Right kidney (tissue), 9 donors: ENCODE measurements around the gene SNAPIN.

Experiments used
- DNase-seq: peaks from one replicate; pipeline ENCODE4 v3.0.0-alpha.2; 2016
- long read RNA-seq, 8 donors: transcript quantifications; one replicate each; lab custom pipeline, GENCODE V29; 2026

The SNAPIN gene
- long read RNA-seq, donor 1, transcript SNAPIN-202 (3 exons, 922 nt), result minor isoform, 6 of 74 reads
- long read RNA-seq, donor 1, transcript SNAPIN-201 (4 exons, 1,030 nt), result major isoform, 44 of 74 reads
- long read RNA-seq, donor 1, partial matches to known transcripts, result 15 of 74 reads
- long read RNA-seq, donor 1, other reads (novel, unspliced or antisense), result 5 of 74 reads
- long read RNA-seq, donor 2, transcript SNAPIN-202 (3 exons, 922 nt), result minor isoform, 6 of 34 reads
- long read RNA-seq, donor 2, transcript SNAPIN-201 (4 exons, 1,030 nt), result major isoform, 25 of 34 reads
- long read RNA-seq, donor 2, partial matches to known transcripts, result 0 of 34 reads
- long read RNA-seq, donor 2, other reads (novel, unspliced or antisense), result 0 of 34 reads
- long read RNA-seq, donor 3, transcript SNAPIN-201 (4 exons, 1,030 nt), result major isoform, 14 of 141 reads
- long read RNA-seq, donor 3, partial matches to known transcripts, result 68 of 141 reads
- long read RNA-seq, donor 3, other reads (novel, unspliced or antisense), result 53 of 141 reads
- long read RNA-seq, donor 4, transcript SNAPIN-202 (3 exons, 922 nt), result minor isoform, 5 of 36 reads
- long read RNA-seq, donor 4, transcript SNAPIN-201 (4 exons, 1,030 nt), result major isoform, 27 of 36 reads
- long read RNA-seq, donor 4, partial matches to known transcripts, result 0 of 36 reads
- long read RNA-seq, donor 4, other reads (novel, unspliced or antisense), result 0 of 36 reads
- long read RNA-seq, donor 5, transcript SNAPIN-201 (4 exons, 1,030 nt), result major isoform, 33 of 332 reads
- long read RNA-seq, donor 5, partial matches to known transcripts, result 159 of 332 reads
- long read RNA-seq, donor 5, other reads (novel, unspliced or antisense), result 136 of 332 reads
- long read RNA-seq, donor 6, transcript SNAPIN-201 (4 exons, 1,030 nt), result major isoform, 41 of 57 reads
- long read RNA-seq, donor 6, transcript SNAPIN-202 (3 exons, 922 nt), result minor isoform, 5 of 57 reads
- long read RNA-seq, donor 6, partial matches to known transcripts, result 0 of 57 reads
- long read RNA-seq, donor 6, other reads (novel, unspliced or antisense), result 6 of 57 reads
- long read RNA-seq, donor 7, transcript SNAPIN-204 (2 exons, 1,205 nt), result minor isoform, 6 of 80 reads
- long read RNA-seq, donor 7, transcript SNAPIN-201 (4 exons, 1,030 nt), result major isoform, 70 of 80 reads
- long read RNA-seq, donor 7, partial matches to known transcripts, result 0 of 80 reads
- long read RNA-seq, donor 7, other reads (novel, unspliced or antisense), result 0 of 80 reads
- long read RNA-seq, donor 8, transcript SNAPIN-201 (4 exons, 1,030 nt), result major isoform, 38 of 44 reads
- long read RNA-seq, donor 8, partial matches to known transcripts, result 0 of 44 reads
- long read RNA-seq, donor 8, other reads (novel, unspliced or antisense), result 0 of 44 reads

- peak; percentile 98 for DNase-seq
Measured at GRCh38 chr1:153658400-153659174, at the start of gene SNAPIN. Gene SNAPIN, plus strand, starts transcription at chr1:153658703. Its CDS starts 41 bp downstream, at chr1:153658744.

- peak; percentile 64 for DNase-seq
Measured at GRCh38 chr1:153608742-153609584, 49.5 kb upstream of the SNAPIN start.

- no peak for DNase-seq
Measured at GRCh38 chr1:153609585-153609907, 49.0 kb upstream of the SNAPIN start.

GRCh38 chr1:153610334-153610733, 48.2 kb upstream of the SNAPIN start:
- DNase-seq, result no peak

GRCh38 chr1:153610811-153611301, 47.6 kb upstream of the SNAPIN start:
- no peak for DNase-seq

GRCh38 chr1:153611356-153611755, 47.1 kb upstream of the SNAPIN start:
- no peak for DNase-seq

GRCh38 chr1:153612111-153612754, 46.3 kb upstream of the SNAPIN start:
- DNase-seq, result peak; percentile 71

- DNase-seq, result peak; percentile 71
Measured at GRCh38 chr1:153612755-153613331, 45.7 kb upstream of the SNAPIN start, which contains the start of gene S100A16. Gene S100A16, minus strand, starts transcription at chr1:153613137. Its CDS starts 4,986 bp downstream, at chr1:153608151.

GRCh38 chr1:153613406-153613805, 45.1 kb upstream of the SNAPIN start:
- DNase-seq, result no peak

- no peak for DNase-seq
Measured at GRCh38 chr1:153614189-153614900, 44.2 kb upstream of the SNAPIN start.

GRCh38 chr1:153614906-153615305, 43.6 kb upstream of the SNAPIN start:
- DNase-seq, result no peak

- no peak for DNase-seq
Measured at GRCh38 chr1:153615406-153615805, 43.1 kb upstream of the SNAPIN start.

- no peak for DNase-seq
Measured at GRCh38 chr1:153616144-153616916, 42.2 kb upstream of the SNAPIN start, which contains the start of gene S100A14. Gene S100A14, minus strand, starts transcription at chr1:153616325. Its CDS starts 467 bp downstream, at chr1:153615858.

- no peak for DNase-seq
Measured at GRCh38 chr1:153616917-153617311, 41.6 kb upstream of the SNAPIN start.

GRCh38 chr1:153617663-153618062, 40.8 kb upstream of the SNAPIN start:
- no peak for DNase-seq

GRCh38 chr1:153619171-153619570, 39.3 kb upstream of the SNAPIN start:
- DNase-seq, result no peak

- DNase-seq, result no peak
Measured at GRCh38 chr1:153623101-153623500, 35.4 kb upstream of the SNAPIN start.
